NCI-H1105 (cell line): ENCODE data around the gene ZNF280C.

Experiments used
- DNase-seq: peaks from one replicate; lab custom pipeline; 2025; lab: John Stamatoyannopoulos, UW

The ZNF280C gene

GRCh38 chrX:130174937-130175336 is 93.8 kb downstream of the ZNF280C start:
- no peak for DNase-seq

- no peak for DNase-seq
Observed at GRCh38 chrX:130174045-130174704, 94.5 kb downstream of the ZNF280C start.

GRCh38 chrX:130173190-130173895 is 95.4 kb downstream of the ZNF280C start:
- no peak for DNase-seq

GRCh38 chrX:130172127-130172845 is 96.4 kb downstream of the ZNF280C start:
- no peak for DNase-seq

- DNase-seq: peak; percentile 26
Observed at GRCh38 chrX:130171446-130172126, 97.1 kb downstream of the ZNF280C start, which contains the start of gene RAB33A. Gene RAB33A, plus strand, starts transcription at chrX:130171962. Its CDS starts 101 bp downstream, at chrX:130172063.

- peak; percentile 83 for DNase-seq
Observed at GRCh38 chrX:130170752-130171445, 97.8 kb downstream of the ZNF280C start.

GRCh38 chrX:130167040-130167439 is 101.7 kb downstream of the ZNF280C start:
- no peak for DNase-seq

- no peak for DNase-seq
Observed at GRCh38 chrX:130166503-130166777, 102.3 kb downstream of the ZNF280C start.

GRCh38 chrX:130165703-130166502 is 102.8 kb downstream of the ZNF280C start, which contains the start of gene AIFM1:
Gene AIFM1, minus strand, starts transcription at chrX:130165841. Its CDS starts 185 bp downstream, at chrX:130165656.
- DNase-seq: peak; percentile 82

GRCh38 chrX:130165181-130165702 is 103.5 kb downstream of the ZNF280C start:
- no peak for DNase-seq

- no peak for DNase-seq
Observed at GRCh38 chrX:130163398-130163797, 105.3 kb downstream of the ZNF280C start.

GRCh38 chrX:130162094-130162735 is 106.5 kb downstream of the ZNF280C start:
- DNase-seq: no peak

- DNase-seq: no peak
Observed at GRCh38 chrX:130159776-130160175, 108.9 kb downstream of the ZNF280C start.

GRCh38 chrX:130158311-130158710 is 110.4 kb downstream of the ZNF280C start:
- DNase-seq: no peak

GRCh38 chrX:130155564-130155963 is 113.1 kb downstream of the ZNF280C start:
- DNase-seq: no peak
